ENCODE measurements around the gene PEX16.

DNA sequence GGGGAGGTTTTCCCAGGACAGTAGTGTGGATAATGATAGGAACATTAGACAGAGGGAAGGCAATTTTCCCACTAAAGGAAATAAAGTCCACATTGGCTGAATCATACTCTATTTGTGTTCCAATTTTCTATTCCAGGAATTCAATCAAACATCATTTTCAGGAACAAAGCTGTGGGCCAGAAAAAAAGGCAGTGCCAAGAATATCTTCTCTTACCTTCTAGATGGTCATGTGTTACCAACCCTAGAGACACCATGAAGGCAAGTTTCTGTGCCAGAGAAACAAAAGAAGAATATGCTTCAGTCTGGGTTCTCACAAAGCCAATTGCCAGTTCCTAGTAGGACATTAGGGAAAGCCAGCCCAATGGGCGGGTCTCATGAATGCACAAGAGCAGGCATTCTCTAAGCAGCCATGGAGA lies 32.3 kb upstream of the PEX16 start:
- TF ChIP-seq, protein P1, sequence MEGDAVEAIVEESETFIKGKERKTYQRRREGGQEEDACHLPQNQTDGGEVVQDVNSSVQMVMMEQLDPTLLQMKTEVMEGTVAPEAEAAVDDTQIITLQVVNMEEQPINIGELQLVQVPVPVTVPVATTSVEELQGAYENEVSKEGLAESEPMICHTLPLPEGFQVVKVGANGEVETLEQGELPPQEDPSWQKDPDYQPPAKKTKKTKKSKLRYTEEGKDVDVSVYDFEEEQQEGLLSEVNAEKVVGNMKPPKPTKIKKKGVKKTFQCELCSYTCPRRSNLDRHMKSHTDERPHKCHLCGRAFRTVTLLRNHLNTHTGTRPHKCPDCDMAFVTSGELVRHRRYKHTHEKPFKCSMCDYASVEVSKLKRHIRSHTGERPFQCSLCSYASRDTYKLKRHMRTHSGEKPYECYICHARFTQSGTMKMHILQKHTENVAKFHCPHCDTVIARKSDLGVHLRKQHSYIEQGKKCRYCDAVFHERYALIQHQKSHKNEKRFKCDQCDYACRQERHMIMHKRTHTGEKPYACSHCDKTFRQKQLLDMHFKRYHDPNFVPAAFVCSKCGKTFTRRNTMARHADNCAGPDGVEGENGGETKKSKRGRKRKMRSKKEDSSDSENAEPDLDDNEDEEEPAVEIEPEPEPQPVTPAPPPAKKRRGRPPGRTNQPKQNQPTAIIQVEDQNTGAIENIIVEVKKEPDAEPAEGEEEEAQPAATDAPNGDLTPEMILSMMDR (IDR thresholded peaks at IDR 0.05), result no peak
- TF ChIP-seq POLR2A (IDR thresholded peaks at IDR 0.05) (no peak), EP300 (IDR thresholded peaks at IDR 0.05) (no peak)

Measured in ovary (tissue), 3 donors.